GM23338 (cell line): ENCODE results near the gene FAM229B.

Source experiments
- CREB1 ChIP-seq: fragments of 250-450 bp; sonication (Bioruptor Pico); IDR thresholded peaks from 2 replicates; pipeline ENCODE4 v1.5.0; 2020; ENCODE audit warnings: low read depth, mild to moderate bottlenecking, moderate library complexity
- CTCF ChIP-seq, 2 experiments: fragments of 200-600 bp in 1 of 2; sonication (generic) in 1 of 2; conservative IDR thresholded peaks; 2 replicates each; pipeline versions ENCODE4 v1.5.1 to v1.6.1; 2016 to 2017; ENCODE audit warnings: antibody characterized with exemption in 2 of 2, low read depth in 2 of 2, mild to moderate bottlenecking in 2 of 2, moderate library complexity in 1 of 2
- EZH2 ChIP-seq: fragments of 200-600 bp; sonication (generic); IDR thresholded peaks from one replicate; pipeline ENCODE4 v1.8.0; 2017; ENCODE audit warnings: antibody characterized with exemption, mild to moderate bottlenecking, low read depth; ENCODE audit not compliant: unreplicated experiment
- EZH2phosphoT487 ChIP-seq: fragments of 200-600 bp; sonication (generic); IDR thresholded peaks from one replicate; pipeline ENCODE4 v1.8.1; 2018; ENCODE audit warnings: antibody characterized with exemption; ENCODE audit not compliant: unreplicated experiment
- NANOG ChIP-seq: IDR thresholded peaks from 2 replicates; pipeline ENCODE4 v1.6.1; 2016; ENCODE audit warnings: antibody characterized with exemption, borderline replicate concordance
- POLR2AphosphoS5 ChIP-seq: IDR thresholded peaks from 2 replicates; pipeline ENCODE4 v1.6.1; 2016; ENCODE audit warnings: antibody characterized with exemption, low read depth
- REST ChIP-seq: IDR thresholded peaks from one replicate; pipeline ENCODE4 v1.6.1; 2018; ENCODE audit warnings: antibody characterized with exemption; ENCODE audit not compliant: unreplicated experiment
- ZNF114 ChIP-seq: fragments of 250-450 bp; sonication (Bioruptor Pico); IDR thresholded peaks from 2 replicates; pipeline ENCODE4 v1.5.0; 2020; ENCODE audit warnings: mild to moderate bottlenecking, moderate library complexity

- no peak for TF ChIP-seq REST
- no peak for TF ChIP-seq CTCF (conservative IDR thresholded peaks at IDR 0.05; ENCODE audit: low read depth in 2 of 2)
- no peak for TF ChIP-seq POLR2AphosphoS5
- TF ChIP-seq EZH2: no peak
- no peak for TF ChIP-seq EZH2phosphoT487
- TF ChIP-seq ZNF114 (CRISPR knock-in tag): no peak
- no peak for TF ChIP-seq CREB1
- no peak for TF ChIP-seq NANOG
These were observed 61.8 kb downstream of the FAM229B start for GRCh38 chr6:112149236-112149635.
